Prostate gland (tissue), 2 donors: Measurements from ENCODE around the gene FAXDC2.

ENCODE experiments used
- CTCF ChIP-seq, 4 experiments: fragments of 200-600 bp in 2 of 4; fragments of 450-650 bp in 2 of 4; sonication (generic) in 2 of 4; IDR thresholded peaks; 1 replicate in 3 of 4; 2 replicates in 1 of 4; pipeline ENCODE4 v1.5.1; 2016 to 2019; ENCODE audit warnings: antibody characterized with exemption in 4 of 4, mild to moderate bottlenecking in 2 of 4, moderate library complexity in 2 of 4
- POLR2A ChIP-seq: fragments of 450-650 bp; IDR thresholded peaks from one replicate; pipeline ENCODE4 v1.6.1; 2016; ENCODE audit warnings: antibody characterized with exemption, mild to moderate bottlenecking

DNA sequence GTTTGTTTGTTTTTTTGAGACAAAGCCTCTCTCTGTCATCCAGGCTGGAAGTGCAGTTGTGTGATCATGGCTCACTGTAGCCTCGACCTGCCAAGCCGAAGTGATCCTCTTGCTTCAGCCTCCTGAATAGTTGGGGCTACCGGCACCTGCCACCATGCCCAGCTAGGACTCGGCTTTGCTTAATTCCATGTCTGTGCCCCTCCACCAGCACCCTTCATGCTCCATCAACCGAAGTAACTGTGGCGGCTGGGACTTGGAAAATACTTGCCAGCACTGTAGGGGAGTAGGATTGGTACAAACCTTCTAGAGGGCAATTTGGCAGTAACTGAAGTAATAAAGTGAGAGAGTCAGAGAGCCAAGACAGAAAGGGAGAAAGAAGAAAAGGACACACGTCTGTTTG, 19.0 kb downstream of the FAXDC2 start:
- no peak for TF ChIP-seq CTCF (IDR thresholded peaks at IDR 0.05)
- no peak for TF ChIP-seq POLR2A
